ENCODE data around the gene THOC6. TPM values are rescaled to one million over a fixed set of nuclear protein-coding genes. Genes with fewer than 3 reads are reported as not detected.
"Not testable (repeated sequence)": the region's sequence is repeated elsewhere in the genome, so short reads cannot be mapped to it uniquely, and the experiment has no call there.

Gene THOC6
- total RNA-seq, 2 experiments from 2014 or later, result 42.4 TPM

DNA sequence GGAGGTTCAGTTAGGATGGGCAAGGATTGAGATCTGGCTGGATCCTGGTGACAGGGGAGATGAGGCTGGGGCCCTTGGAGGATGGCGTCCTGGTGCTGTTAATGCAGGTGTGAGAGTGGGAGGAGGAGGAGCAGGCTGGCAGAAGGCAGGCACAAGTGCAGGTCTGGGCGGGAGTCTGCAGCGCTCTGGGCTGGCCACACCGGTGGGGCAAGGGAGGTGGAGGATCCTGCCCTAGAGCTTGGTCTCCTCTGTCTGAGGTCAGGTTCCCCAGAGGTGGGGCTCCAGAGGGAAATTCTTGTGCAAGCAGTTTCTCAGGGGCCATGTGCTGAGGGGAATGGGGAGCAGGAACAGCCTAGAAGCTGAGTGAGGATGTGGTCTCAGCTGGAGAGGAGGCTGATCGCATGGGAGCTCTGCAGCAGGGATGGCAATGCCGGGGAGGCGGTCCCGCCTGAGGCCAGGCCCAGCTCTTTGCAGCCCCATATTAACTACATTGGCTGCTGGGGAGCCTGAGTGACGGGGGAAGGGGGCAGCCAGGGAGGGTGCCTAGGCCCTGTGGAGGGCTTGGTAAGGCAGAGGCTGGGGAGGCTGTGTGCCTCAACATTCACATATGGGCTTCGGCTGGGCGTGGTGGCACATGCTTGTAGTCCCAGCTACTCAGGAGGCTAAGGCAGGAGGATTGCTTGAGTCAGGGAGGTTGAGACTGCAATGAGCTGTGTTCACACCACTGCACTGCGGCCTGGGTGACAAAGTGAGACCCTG is 28.9 kb downstream of the THOC6 start:
- not testable (repeated sequence) for H3K27me3 Mint-ChIP-seq, DNase-seq, H3K4me3 Mint-ChIP-seq, H3K9me3 Mint-ChIP-seq
- Mint-ChIP-seq H3K4me1 (peaks cover 93% of the 10 kb centered on the region), H3K27ac (peak overlapping the region; percentile 79), H3K36me3 (ENCODE audit: low read depth) (peaks cover 79% of the 10 kb centered on the region)
- ChIA-PET CTCF (interaction anchor here (1.0 kb wide), 1 partner anchor 21 kb away, joined by 3 read pairs; no protein-coding TSS in a partner anchor), POLR2A (interaction anchor here (1.9 to 8.7 kb wide), 2 partner anchors 13 to 30 kb away, joined by 5 to 65 read pairs; partner anchors contain the start of gene IL32)

DNA sequence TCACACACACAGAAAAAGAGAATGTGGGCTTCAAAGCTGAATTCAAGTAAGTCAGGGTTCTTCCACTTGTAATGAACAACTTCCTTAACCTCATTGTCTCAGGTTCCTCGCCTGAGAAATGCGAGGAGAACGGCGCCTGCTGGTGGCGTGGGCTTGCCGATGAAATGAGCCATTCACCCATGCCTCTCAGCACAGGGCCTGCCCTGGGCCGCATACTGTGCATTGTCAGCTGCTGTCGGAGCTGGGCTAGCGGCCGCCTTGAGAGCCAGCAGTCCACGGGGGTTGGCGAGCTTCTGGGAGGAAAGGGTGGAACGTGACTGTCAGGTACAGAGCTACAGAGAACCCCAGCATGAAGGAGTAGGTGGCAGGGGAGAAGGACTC is 29.5 kb downstream of the THOC6 start:
- POLR2A ChIA-PET, H3K27me3 Mint-ChIP-seq, CTCF ChIA-PET, DNase-seq, H3K9me3 Mint-ChIP-seq: not testable (repeated sequence)
- H3K36me3 Mint-ChIP-seq (ENCODE audit: low read depth), result peaks cover 76% of the 10 kb centered on the region
- peak overlapping the region; percentile 83 for H3K27ac Mint-ChIP-seq
- H3K4me3 Mint-ChIP-seq, result peak overlapping the region; percentile 59
- peaks cover 88% of the 10 kb centered on the region for H3K4me1 Mint-ChIP-seq

DNA sequence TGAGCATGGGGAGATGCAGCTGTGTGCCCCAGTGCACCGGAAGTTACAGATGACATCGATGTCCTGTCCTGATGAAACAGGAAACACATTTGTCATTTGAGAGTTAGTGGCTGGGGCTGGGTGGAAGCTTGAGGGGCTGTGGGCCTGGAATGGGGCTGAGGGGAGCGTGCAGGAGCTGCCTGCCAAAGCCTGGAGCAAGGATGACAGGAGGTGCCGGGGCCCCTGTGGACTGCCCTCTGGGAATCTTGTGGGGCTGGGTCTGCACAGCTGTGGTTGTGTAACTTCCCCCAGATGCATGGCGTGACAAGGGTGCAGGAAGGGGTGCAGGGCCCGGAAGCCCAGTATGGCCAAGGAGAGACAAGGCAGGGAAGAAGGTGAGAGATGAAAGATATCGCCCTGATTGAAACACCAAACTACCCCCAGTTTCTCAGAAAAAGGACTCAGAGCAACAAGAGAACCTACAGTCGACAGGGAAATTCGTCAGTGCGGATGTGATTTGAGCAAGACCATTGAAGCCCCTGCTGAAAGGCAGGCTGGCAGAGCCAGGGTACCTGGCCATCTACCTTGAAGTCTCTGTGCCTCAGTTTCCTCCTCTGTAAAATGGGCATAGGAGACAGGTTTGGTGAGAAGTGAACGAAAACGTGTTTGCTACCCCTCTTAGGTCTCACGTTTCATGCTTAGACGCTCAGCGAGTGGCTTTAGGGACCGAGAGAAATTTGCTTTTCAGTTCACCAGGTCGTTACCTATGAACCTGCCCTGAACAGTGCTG is 31.3 kb downstream of the THOC6 start:
- H3K9me3 Mint-ChIP-seq, result no peaks in the 10 kb centered on the region

DNA sequence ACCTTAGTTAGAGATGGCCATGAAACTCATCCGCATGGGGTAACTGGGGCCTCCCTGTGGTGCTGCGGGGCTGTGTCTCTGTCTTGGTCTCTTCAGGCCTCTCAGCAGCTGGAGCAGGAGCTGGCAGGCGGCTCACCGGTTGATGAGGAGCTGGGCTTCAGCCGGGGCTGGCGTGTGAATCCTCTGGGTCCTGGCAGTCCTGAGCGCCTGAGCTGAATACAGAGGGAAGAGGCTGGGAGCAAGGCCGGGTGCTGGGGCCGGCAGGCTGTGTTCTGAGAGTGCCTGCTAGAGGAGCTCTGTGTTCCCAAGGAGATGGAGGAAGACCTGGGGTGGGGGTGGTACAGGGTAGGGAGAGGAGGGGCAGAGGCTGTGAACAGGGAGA is 31.9 kb downstream of the THOC6 start:
- peaks cover 77% of the 10 kb centered on the region for H3K36me3 Mint-ChIP-seq (ENCODE audit: low read depth)
- H3K27ac Mint-ChIP-seq, result peak overlapping the region; percentile 96
- H3K9me3 Mint-ChIP-seq, H3K27me3 Mint-ChIP-seq, DNase-seq: not testable (repeated sequence)
- H3K4me3 Mint-ChIP-seq, result peak overlapping the region; percentile 64
- peaks cover 77% of the 10 kb centered on the region for H3K4me1 Mint-ChIP-seq
- CTCF ChIA-PET, result interaction anchor here (0.9 to 6.3 kb wide), 5 partner anchors 19 to 73 kb away, joined by 3 to 177 read pairs (median 5); no protein-coding TSS in a partner anchor
- POLR2A ChIA-PET, result interaction anchor here (0.7 to 6.1 kb wide), 9 partner anchors 8 to 103 kb away, joined by 3 to 96 read pairs (median 3); partner anchors contain the start of gene MMP25

More for the DNA sequence above, 31.3 kb downstream of the THOC6 start:
- H3K27me3 Mint-ChIP-seq, result no peaks in the 10 kb centered on the region
- peaks cover 77% of the 10 kb centered on the region for H3K36me3 Mint-ChIP-seq (ENCODE audit: low read depth)
- H3K4me1 Mint-ChIP-seq, result peaks cover 77% of the 10 kb centered on the region
- ChIA-PET POLR2A (interaction anchor here (0.8 to 6.1 kb wide), 11 partner anchors 7 to 79 kb away, joined by 3 to 96 read pairs (median 4); partner anchors contain the start of gene MMP25), CTCF (interaction anchor here (1.2 to 6.3 kb wide), 4 partner anchors 20 to 73 kb away, joined by 5 to 177 read pairs (median 6); no protein-coding TSS in a partner anchor)
- DNase-seq, result peak; percentile 76
- H3K4me3 Mint-ChIP-seq, result peak overlapping the region; percentile 64
- peak overlapping the region; percentile 96 for H3K27ac Mint-ChIP-seq

DNA sequence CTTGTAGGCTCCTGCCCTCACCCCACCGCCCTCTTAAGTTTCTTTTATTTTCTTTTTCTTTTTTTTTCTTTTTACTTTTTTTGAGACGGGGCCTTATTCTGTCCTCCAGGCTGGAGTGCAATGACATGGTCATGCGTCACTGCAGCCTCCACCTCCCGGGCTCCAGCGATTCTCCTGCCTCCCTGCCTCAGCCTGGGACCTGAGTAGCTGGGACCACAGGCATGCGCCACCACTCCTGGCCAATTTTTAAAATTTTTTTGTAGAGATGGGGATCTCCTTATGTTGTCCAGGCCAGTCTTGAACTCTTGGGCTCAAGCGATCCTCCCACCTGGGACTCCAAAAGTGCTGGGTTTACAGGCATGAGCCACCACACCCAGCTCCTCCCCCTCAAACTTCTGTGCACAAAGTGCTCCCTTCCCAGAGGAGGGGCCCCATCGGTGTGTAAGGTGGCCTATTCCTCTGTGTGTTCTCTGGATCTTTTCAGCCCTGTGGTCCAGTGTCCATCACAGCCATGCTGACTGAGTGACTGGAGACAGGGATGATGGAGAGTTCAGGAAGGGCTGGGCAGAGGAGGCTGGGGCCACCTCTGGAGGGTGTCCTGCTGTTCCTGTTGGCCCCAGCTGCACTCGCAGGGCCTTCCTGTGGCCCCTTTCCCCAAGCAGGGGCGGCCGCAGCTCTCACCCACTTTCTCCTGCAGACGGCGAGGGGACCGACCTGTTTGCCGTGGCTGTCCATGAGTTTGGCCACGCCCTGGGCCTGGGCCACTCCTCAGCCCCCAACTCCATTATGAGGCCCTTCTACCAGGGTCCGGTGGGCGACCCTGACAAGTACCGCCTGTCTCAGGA is 32.7 kb downstream of the THOC6 start:
- no peaks in the 10 kb centered on the region for H3K27me3 Mint-ChIP-seq
- H3K4me3 Mint-ChIP-seq, result peak overlapping the region; percentile 79
- peak overlapping the region; percentile 96 for H3K27ac Mint-ChIP-seq
- ChIA-PET CTCF (interaction anchor here (0.9 to 6.3 kb wide), 5 partner anchors 25 to 72 kb away, joined by 3 to 177 read pairs (median 6); no protein-coding TSS in a partner anchor), POLR2A (interaction anchor here (0.7 to 6.1 kb wide), 13 partner anchors 9 to 102 kb away, joined by 3 to 96 read pairs (median 3); partner anchors contain the start of genes IL32, MMP25 and ZNF213)
- H3K4me1 Mint-ChIP-seq, result peaks cover 73% of the 10 kb centered on the region
- H3K36me3 Mint-ChIP-seq (ENCODE audit: low read depth), result peaks cover 72% of the 10 kb centered on the region
- no peaks in the 10 kb centered on the region for H3K9me3 Mint-ChIP-seq
- DNase-seq, result no peak

DNA sequence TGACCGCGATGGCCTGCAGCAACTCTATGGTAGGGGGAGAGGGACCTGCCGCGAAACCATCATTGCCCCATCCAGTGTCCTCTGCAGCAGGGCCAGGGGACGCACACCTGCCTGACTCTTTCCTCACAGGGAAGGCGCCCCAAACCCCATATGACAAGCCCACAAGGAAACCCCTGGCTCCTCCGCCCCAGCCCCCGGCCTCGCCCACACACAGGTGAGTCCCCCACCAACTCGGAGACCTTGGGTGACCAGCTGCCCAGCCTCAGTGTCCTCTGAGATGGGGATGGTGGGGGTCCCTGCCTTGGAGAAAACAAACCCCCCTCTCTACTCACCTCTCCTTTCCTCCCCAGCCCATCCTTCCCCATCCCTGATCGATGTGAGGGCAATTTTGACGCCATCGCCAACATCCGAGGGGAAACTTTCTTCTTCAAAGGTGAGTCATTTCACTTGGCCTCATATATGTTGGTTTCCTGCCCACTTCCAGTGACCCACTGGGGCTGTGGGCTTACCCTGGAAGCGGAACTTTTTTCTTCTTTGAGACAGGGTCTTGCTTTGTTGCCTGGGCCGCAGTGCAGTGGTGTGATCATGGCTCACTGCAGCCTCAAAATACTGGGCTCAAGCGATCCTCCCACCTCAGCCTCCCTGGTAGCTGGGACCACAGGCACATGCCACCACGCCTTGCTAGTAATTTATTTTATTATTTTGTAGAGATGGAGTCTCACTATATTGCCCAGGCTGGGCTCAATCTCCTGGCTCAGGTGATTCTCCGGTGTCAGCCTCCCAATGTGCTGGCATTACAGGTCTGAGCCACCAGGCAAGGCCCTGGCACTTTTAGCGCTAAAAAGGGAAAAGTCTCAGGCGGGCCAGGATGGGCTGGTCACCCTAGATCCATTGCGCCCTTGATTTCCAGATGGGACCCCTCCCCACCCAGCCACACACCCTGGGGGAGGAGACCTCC is 33.6 kb downstream of the THOC6 start:
- Mint-ChIP-seq H3K4me1 (peaks cover 71% of the 10 kb centered on the region), H3K4me3 (peak overlapping the region; percentile 79), H3K9me3 (no peaks in the 10 kb centered on the region), H3K27me3 (no peaks in the 10 kb centered on the region), H3K27ac (peak overlapping the region; percentile 96), H3K36me3 (ENCODE audit: low read depth) (peaks cover 64% of the 10 kb centered on the region)
- peak; percentile 59 for DNase-seq
- POLR2A ChIA-PET, result interaction anchor here (0.7 to 6.1 kb wide), 20 partner anchors 8 to 91 kb away, joined by 3 to 96 read pairs (median 6); partner anchors contain the start of genes IL32, MMP25, TNFRSF12A and ZNF213
- CTCF ChIA-PET, result interaction anchor here (0.9 to 6.3 kb wide), 14 partner anchors 10 to 113 kb away, joined by 3 to 177 read pairs (median 12); partner anchors contain the start of genes MMP25 and ZNF213

DNA sequence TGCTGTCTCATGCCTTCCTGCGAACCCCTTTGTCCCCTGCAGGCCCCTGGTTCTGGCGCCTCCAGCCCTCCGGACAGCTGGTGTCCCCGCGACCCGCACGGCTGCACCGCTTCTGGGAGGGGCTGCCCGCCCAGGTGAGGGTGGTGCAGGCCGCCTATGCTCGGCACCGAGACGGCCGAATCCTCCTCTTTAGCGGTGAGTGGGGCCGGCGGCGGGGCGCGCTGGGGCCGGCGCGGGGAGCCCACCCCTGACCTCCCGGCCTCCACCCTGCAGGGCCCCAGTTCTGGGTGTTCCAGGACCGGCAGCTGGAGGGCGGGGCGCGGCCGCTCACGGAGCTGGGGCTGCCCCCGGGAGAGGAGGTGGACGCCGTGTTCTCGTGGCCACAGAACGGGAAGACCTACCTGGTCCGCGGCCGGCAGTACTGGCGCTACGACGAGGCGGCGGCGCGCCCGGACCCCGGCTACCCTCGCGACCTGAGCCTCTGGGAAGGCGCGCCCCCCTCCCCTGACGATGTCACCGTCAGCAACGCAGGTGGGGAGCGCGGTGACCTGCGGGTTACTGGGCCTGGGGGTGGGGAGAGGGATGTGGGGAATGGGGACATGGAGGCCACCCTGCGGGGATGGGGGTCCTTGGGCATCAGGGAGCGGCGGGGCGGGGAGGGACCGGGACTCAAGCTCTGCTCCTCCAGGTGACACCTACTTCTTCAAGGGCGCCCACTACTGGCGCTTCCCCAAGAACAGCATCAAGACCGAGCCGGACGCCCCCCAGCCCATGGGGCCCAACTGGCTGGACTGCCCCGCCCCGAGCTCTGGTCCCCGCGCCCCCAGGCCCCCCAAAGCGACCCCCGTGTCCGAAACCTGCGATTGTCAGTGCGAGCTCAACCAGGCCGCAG is 34.5 kb downstream of the THOC6 start:
- ChIA-PET CTCF (interaction anchor here (0.6 to 6.3 kb wide), 34 partner anchors 9 to 172 kb away, joined by 3 to 177 read pairs (median 5); partner anchors contain the start of genes HCFC1R1, MMP25, THOC6 and ZNF213), POLR2A (interaction anchor here (0.6 to 6.1 kb wide), 25 partner anchors 8 to 100 kb away, joined by 3 to 96 read pairs (median 6); partner anchors contain the start of genes MMP25, TNFRSF12A, ZNF213 and ZSCAN10)
- peak; percentile 68 for DNase-seq
- Mint-ChIP-seq H3K4me3 (peak overlapping the region; percentile 79), H3K9me3 (no peaks in the 10 kb centered on the region), H3K36me3 (ENCODE audit: low read depth) (peaks cover 66% of the 10 kb centered on the region), H3K4me1 (peaks cover 75% of the 10 kb centered on the region), H3K27me3 (no peaks in the 10 kb centered on the region), H3K27ac (peak overlapping the region; percentile 96)

DNA sequence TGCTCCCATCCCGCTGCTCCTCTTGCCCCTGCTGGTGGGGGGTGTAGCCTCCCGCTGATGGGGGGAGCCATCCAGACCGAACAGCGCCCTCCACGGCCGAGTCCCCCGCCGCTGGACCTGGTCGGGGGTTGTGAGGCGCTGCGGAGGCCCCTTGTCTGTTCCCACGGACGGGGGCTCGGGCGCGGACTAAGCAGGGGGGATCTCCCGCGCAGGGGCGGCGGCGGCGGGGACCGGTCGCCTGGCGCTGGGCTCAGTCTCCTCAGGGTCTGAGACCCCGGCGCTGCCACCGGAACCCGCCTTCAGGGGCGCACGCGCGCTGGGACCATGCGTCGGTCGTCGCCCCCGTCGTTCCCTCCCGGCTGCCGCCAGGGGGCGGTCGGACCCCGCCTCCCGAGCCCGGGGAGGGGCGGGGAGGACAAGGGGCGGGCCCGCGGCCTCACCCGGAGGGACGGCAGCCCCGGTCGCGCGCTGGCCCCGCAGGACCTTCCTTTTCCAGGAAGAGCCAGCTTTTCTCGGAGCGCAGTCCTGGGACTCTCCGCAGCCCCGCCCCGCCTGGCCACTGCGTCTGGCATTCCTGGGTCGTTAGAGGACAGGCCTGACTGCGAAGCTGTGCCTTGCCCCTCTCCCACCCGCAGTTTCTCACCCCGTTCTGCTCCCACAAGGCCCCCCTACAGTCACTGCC is 35.3 kb downstream of the THOC6 start:
- H3K4me3 Mint-ChIP-seq, result peak overlapping the region; percentile 79
- ChIA-PET POLR2A (interaction anchor here (0.6 to 6.1 kb wide), 26 partner anchors 7 to 99 kb away, joined by 3 to 96 read pairs (median 6); partner anchors contain the start of genes MMP25, TNFRSF12A, ZNF213 and ZSCAN10), CTCF (interaction anchor here (0.6 to 6.3 kb wide), 31 partner anchors 8 to 138 kb away, joined by 3 to 177 read pairs (median 5); partner anchors contain the start of genes HCFC1R1, MMP25, THOC6 and ZNF213)
- H3K36me3 Mint-ChIP-seq (ENCODE audit: low read depth), result peaks cover 59% of the 10 kb centered on the region
- DNase-seq, result peak; percentile 90
- H3K27ac Mint-ChIP-seq, result peak overlapping the region; percentile 95
- no peaks in the 10 kb centered on the region for H3K27me3 Mint-ChIP-seq
- no peaks in the 10 kb centered on the region for H3K9me3 Mint-ChIP-seq
- H3K4me1 Mint-ChIP-seq, result peaks cover 74% of the 10 kb centered on the region

DNA sequence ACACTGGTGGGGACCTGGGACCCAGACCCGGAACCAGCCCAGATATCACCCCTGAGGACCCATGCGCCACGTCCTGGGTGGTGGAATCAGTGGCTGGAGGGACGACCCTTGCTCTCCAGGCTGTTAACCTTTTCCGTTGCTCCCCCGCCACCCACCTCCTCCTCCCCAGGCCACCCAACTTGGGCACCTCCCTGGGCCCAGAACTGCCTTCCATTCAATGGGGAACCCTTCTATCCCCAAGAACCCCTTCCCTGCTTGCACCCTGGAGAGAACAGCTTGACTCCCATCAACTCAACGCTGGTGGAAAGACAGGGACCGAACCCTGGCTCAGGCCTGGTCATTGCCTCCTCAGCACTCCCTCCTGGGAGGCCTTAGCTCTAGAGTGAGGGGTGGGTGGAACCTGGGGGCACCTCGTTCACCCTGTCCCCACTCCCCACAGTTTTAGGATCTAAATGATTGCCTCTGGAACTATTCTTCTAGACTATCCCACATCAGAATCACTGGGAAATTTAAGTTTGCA is 35.9 kb downstream of the THOC6 start:
- peak overlapping the region; percentile 86 for H3K27ac Mint-ChIP-seq
- ChIA-PET CTCF (interaction anchor here (0.6 to 6.3 kb wide), 17 partner anchors 12 to 139 kb away, joined by 3 to 177 read pairs (median 7); partner anchors contain the start of gene ZNF213), POLR2A (interaction anchor here (0.7 to 6.1 kb wide), 10 partner anchors 10 to 75 kb away, joined by 3 to 96 read pairs (median 13); partner anchors contain the start of genes ZNF213 and ZSCAN10)
- H3K9me3 Mint-ChIP-seq, result no peaks in the 10 kb centered on the region
- peaks cover 58% of the 10 kb centered on the region for H3K36me3 Mint-ChIP-seq (ENCODE audit: low read depth)
- H3K4me1 Mint-ChIP-seq, result peaks cover 75% of the 10 kb centered on the region
- no peak for DNase-seq
- peak overlapping the region; percentile 79 for H3K4me3 Mint-ChIP-seq
- no peaks in the 10 kb centered on the region for H3K27me3 Mint-ChIP-seq

Data from activated CD4-positive, alpha-beta memory T cell treated with anti-CD3 and anti-CD28 coated beads, Interleukin-2, amount 10 ng/mL, durations not matched to agents 7 days and 5 days (primary cell).